T-helper 2 cell treated with Interferon-gamma antibody and Interleukin-4, amounts not matched to agents 100 ng/mL and 5 ng/mL, for 36 hours (primary cell): Measurements from ENCODE around the gene POLD4. TPM values are rescaled to one million over a fixed set of nuclear protein-coding genes. Genes with fewer than 3 reads are reported as not detected.

Experiments used
- intact Hi-C: fragments of 100-400 bp; cut with micrococcal nuclease; formaldehyde crosslinking; loops from one replicate; pipeline ENCODE4 v1.15.1; 2023
- total RNA-seq: library from RNA; stranded (reverse); gene quantifications from 2 replicates; pipeline ENCODE4 v1.2.3, GENCODE V29; 2022

Gene POLD4
- total RNA-seq, 1 donor from 2014 or later, result 48.0 TPM

GRCh38 chr11:67303835-67304411 is 49.4 kb downstream of the POLD4 start:
- intact Hi-C loops, result loop anchor here (1.0 to 2.0 kb wide), 2 partner anchors 13 to 38 kb away; partner anchors contain the start of gene GRK2

- intact Hi-C loops, result loop anchor here (1.0 to 2.0 kb wide), 2 partner anchors 14 to 37 kb away; partner anchors contain the start of gene GRK2
Measured at GRCh38 chr11:67303132-67303834, 50.1 kb downstream of the POLD4 start, which contains the start of gene SSH3. TSS of gene SSH3 (plus strand) at chr11:67303530. CDS start at chr11:67303626, 96 bp downstream.

GRCh38 chr11:67302571-67303131 is 50.7 kb downstream of the POLD4 start:
- intact Hi-C loops, result loop anchor here (1.0 to 2.0 kb wide), 2 partner anchors 14 to 36 kb away; partner anchors contain the start of gene GRK2

GRCh38 chr11:67301951-67302516 is 51.3 kb downstream of the POLD4 start:
- intact Hi-C loops, result loop anchor here (2.0 kb wide), 1 partner anchor 15 kb away; no protein-coding TSS in a partner anchor

- intact Hi-C loops, result no loop called here
Measured at GRCh38 chr11:67301313-67301921, 51.9 kb downstream of the POLD4 start.

Other genes with a start within 250 kb of the POLD4 start
- gene KDM2A, start 234.3 kb downstream of the POLD4 start, total RNA-seq, result 97.6 and 97.8 TPM in 2 replicates
- gene GRK2, start 87.1 kb downstream of the POLD4 start, total RNA-seq, result 315 and 316 TPM in 2 replicates
- 188 and 192 TPM in 2 replicates for gene ANKRD13D, start 64.2 kb downstream of the POLD4 start, total RNA-seq
- gene SSH3, start 50.0 kb downstream of the POLD4 start, total RNA-seq, result 9.7 and 14.2 TPM in 2 replicates
- 0.39 and 0.48 TPM in 2 replicates for gene CLCF1, start 20.1 kb upstream of the POLD4 start, total RNA-seq
- 44.8 and 51.7 TPM in 2 replicates for gene RAD9A, start 38.4 kb upstream of the POLD4 start, total RNA-seq
- gene PPP1CA, start 48.3 kb upstream of the POLD4 start, total RNA-seq, result 346 and 351 TPM in 2 replicates
- 280 and 291 TPM in 2 replicates for gene TBC1D10C, start 50.5 kb upstream of the POLD4 start, total RNA-seq
- 0.14 and 0.86 TPM in 2 replicates for gene CARNS1, start 62.1 kb upstream of the POLD4 start, total RNA-seq
- gene RPS6KB2, start 74.9 kb upstream of the POLD4 start, total RNA-seq, result 59.8 and 64.4 TPM in 2 replicates
- gene PTPRCAP, start 84.1 kb upstream of the POLD4 start, total RNA-seq, result 308 and 324 TPM in 2 replicates
- gene CORO1B, start 89.9 kb upstream of the POLD4 start, total RNA-seq, result 241 and 247 TPM in 2 replicates
- not detected in 2 replicates for gene GPR152, start 99.2 kb upstream of the POLD4 start, total RNA-seq
- gene CABP4, start 101.8 kb upstream of the POLD4 start, total RNA-seq, result 3.7 and 4.0 TPM in 2 replicates
- 34.3 and 40.4 TPM in 2 replicates for gene TMEM134, start 115.7 kb upstream of the POLD4 start, total RNA-seq
- gene AIP, start 129.5 kb upstream of the POLD4 start, total RNA-seq, result 150 and 157 TPM in 2 replicates
- 80.2 and 91.6 TPM in 2 replicates for gene PITPNM1, start 151.8 kb upstream of the POLD4 start, total RNA-seq
- gene CDK2AP2, start 154.6 kb upstream of the POLD4 start, total RNA-seq, result 159 and 166 TPM in 2 replicates
- not detected in 2 replicates for gene CABP2, start 169.9 kb upstream of the POLD4 start, total RNA-seq
- gene GSTP1, start 230.3 kb upstream of the POLD4 start, total RNA-seq, result 278 and 289 TPM in 2 replicates